ENCODE data around the gene GTF2H4. TPM values are rescaled to one million over a fixed set of nuclear protein-coding genes. Genes with fewer than 3 reads are reported as not detected.
A peak's percentile ranks its signal among the peaks of the same experiment; 100 is the strongest.

The GTF2H4 gene
- polyA plus RNA-seq, 1 donor from 2014 or later: 101 TPM

DNA sequence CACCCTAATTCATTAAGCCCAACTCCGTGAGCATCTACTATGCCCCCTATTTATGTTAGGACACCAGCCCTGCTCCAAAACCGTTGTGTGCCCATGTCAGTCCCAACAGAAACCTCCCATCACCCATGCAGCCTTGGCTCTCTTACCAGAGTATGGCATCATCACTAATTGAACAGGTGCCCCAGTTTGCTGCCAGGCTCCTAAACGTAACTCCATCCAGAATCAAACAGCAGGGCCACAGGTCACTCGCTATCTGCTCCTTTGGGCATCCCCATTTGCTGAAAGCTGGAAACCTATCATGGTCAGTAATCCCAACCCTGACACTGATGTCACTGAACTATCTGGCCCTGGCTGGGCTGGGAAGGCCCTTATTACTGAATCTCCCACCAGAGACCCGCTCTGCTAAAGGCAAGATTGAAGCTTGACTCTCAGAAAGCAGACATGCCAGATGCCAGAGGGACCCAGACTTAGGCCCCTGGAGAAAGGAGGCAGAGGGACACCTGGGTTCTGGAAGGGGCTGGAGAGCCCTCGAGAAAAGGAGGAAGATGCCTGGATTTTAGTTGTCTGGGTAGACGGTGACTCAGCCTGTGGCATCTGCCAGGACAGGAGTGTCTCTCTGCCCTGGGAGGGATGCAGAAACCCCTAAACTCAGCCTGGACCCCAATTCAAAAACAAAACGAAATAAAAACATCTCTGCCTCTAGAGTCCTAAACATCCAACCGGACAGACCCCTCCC is 46.8 kb downstream of the GTF2H4 start:
- H3K79me2 ChIP-seq (replicated peaks; ENCODE audit: insufficient read depth, low read length): no peaks in the 10 kb centered on the region
- peaks cover 21% of the 10 kb centered on the region for H3K27me3 ChIP-seq (ENCODE audit: insufficient read depth, low read depth, low read length)
- peaks cover 6% of the 10 kb centered on the region for H3K9me3 ChIP-seq (ENCODE audit: low read length)
- no peak overlapping the region for H3K9ac ChIP-seq (ENCODE audit: low read length)
- no peaks in the 10 kb centered on the region for H3K36me3 ChIP-seq (ENCODE audit: insufficient read depth, low read length)
- no peak overlapping the region for H3K27ac ChIP-seq (ENCODE audit: low read length)
- H3K4me2 ChIP-seq (ENCODE audit: low read length): no peak overlapping the region
- no peak overlapping the region for H3K4me3 ChIP-seq (ENCODE audit: low read length)
- no peaks in the 10 kb centered on the region for H4K20me1 ChIP-seq (ENCODE audit: insufficient read depth)
- TF ChIP-seq MXI1 (conservative IDR thresholded peaks at IDR 0.05; ENCODE audit: poor library complexity, severe bottlenecking) (no peak), POLR2AphosphoS5 (IDR thresholded peaks at IDR 0.05) (no peak), EZH2 (IDR thresholded peaks at IDR 0.05; ENCODE audit: borderline replicate concordance, insufficient read depth, low read length, poor library complexity, severe bottlenecking) (no peak), EP300 (conservative IDR thresholded peaks at IDR 0.05; ENCODE audit: poor library complexity, severe bottlenecking) (no peak)
- TF ChIP-seq, protein P1, sequence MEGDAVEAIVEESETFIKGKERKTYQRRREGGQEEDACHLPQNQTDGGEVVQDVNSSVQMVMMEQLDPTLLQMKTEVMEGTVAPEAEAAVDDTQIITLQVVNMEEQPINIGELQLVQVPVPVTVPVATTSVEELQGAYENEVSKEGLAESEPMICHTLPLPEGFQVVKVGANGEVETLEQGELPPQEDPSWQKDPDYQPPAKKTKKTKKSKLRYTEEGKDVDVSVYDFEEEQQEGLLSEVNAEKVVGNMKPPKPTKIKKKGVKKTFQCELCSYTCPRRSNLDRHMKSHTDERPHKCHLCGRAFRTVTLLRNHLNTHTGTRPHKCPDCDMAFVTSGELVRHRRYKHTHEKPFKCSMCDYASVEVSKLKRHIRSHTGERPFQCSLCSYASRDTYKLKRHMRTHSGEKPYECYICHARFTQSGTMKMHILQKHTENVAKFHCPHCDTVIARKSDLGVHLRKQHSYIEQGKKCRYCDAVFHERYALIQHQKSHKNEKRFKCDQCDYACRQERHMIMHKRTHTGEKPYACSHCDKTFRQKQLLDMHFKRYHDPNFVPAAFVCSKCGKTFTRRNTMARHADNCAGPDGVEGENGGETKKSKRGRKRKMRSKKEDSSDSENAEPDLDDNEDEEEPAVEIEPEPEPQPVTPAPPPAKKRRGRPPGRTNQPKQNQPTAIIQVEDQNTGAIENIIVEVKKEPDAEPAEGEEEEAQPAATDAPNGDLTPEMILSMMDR (IDR thresholded peaks at IDR 0.05; ENCODE audit: poor library complexity, severe bottlenecking): no peak
- no peaks in the 10 kb centered on the region for H3F3A ChIP-seq (ENCODE audit: insufficient read depth, low read length, poor library complexity, severe bottlenecking)
- H2AFZ ChIP-seq (ENCODE audit: low read depth, low read length): no peak overlapping the region
- no peaks in the 10 kb centered on the region for H3K9me2 ChIP-seq (ENCODE audit: insufficient read depth, low read length)

GRCh38 chr6:30955367-30956042 is 47.5 kb downstream of the GTF2H4 start:
- H3K4me2 ChIP-seq (ENCODE audit: low read length): no peak overlapping the region
- peak overlapping the region; percentile 48 for H3K4me3 ChIP-seq (ENCODE audit: low read length)
- H3K36me3 ChIP-seq (ENCODE audit: insufficient read depth, low read length): no peaks in the 10 kb centered on the region
- no peak overlapping the region for H3K9ac ChIP-seq (ENCODE audit: low read length)
- peaks cover 21% of the 10 kb centered on the region for H3K27me3 ChIP-seq (ENCODE audit: insufficient read depth, low read depth, low read length)
- no peaks in the 10 kb centered on the region for H4K20me1 ChIP-seq (ENCODE audit: insufficient read depth)
- peaks cover 6% of the 10 kb centered on the region for H3K9me3 ChIP-seq (ENCODE audit: low read length)
- TF ChIP-seq, protein P2, sequence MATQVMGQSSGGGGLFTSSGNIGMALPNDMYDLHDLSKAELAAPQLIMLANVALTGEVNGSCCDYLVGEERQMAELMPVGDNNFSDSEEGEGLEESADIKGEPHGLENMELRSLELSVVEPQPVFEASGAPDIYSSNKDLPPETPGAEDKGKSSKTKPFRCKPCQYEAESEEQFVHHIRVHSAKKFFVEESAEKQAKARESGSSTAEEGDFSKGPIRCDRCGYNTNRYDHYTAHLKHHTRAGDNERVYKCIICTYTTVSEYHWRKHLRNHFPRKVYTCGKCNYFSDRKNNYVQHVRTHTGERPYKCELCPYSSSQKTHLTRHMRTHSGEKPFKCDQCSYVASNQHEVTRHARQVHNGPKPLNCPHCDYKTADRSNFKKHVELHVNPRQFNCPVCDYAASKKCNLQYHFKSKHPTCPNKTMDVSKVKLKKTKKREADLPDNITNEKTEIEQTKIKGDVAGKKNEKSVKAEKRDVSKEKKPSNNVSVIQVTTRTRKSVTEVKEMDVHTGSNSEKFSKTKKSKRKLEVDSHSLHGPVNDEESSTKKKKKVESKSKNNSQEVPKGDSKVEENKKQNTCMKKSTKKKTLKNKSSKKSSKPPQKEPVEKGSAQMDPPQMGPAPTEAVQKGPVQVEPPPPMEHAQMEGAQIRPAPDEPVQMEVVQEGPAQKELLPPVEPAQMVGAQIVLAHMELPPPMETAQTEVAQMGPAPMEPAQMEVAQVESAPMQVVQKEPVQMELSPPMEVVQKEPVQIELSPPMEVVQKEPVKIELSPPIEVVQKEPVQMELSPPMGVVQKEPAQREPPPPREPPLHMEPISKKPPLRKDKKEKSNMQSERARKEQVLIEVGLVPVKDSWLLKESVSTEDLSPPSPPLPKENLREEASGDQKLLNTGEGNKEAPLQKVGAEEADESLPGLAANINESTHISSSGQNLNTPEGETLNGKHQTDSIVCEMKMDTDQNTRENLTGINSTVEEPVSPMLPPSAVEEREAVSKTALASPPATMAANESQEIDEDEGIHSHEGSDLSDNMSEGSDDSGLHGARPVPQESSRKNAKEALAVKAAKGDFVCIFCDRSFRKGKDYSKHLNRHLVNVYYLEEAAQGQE (IDR thresholded peaks at IDR 0.05; ENCODE audit: borderline replicate concordance): no peak
- no peak for TF ChIP-seq EZH2 (IDR thresholded peaks at IDR 0.05; ENCODE audit: borderline replicate concordance, insufficient read depth, low read length, poor library complexity, severe bottlenecking)
- no peak for TF ChIP-seq POLR2AphosphoS5 (IDR thresholded peaks at IDR 0.05)
- TF ChIP-seq, protein P1 (IDR thresholded peaks at IDR 0.05; ENCODE audit: poor library complexity, severe bottlenecking): no peak
- TF ChIP-seq RAD21 (conservative IDR thresholded peaks at IDR 0.05): no peak
- no peak for TF ChIP-seq MXI1 (conservative IDR thresholded peaks at IDR 0.05; ENCODE audit: poor library complexity, severe bottlenecking)
- TF ChIP-seq SMC3 (conservative IDR thresholded peaks at IDR 0.05; ENCODE audit: poor library complexity): no peak
- no peak for TF ChIP-seq EP300 (conservative IDR thresholded peaks at IDR 0.05; ENCODE audit: poor library complexity, severe bottlenecking)
- TF ChIP-seq TAF1 (IDR thresholded peaks at IDR 0.05; ENCODE audit: low read depth): no peak
- H3K79me2 ChIP-seq (replicated peaks; ENCODE audit: insufficient read depth, low read length): no peaks in the 10 kb centered on the region
- H3K27ac ChIP-seq (ENCODE audit: low read length): no peak overlapping the region
- no peak overlapping the region for H2AFZ ChIP-seq (ENCODE audit: low read depth, low read length)
- H3K9me2 ChIP-seq (ENCODE audit: insufficient read depth, low read length): no peaks in the 10 kb centered on the region
- no peaks in the 10 kb centered on the region for H3F3A ChIP-seq (ENCODE audit: insufficient read depth, low read length, poor library complexity, severe bottlenecking)
